ENCODE results near the gene FMN1.

- TF ChIP-seq EZH2 (IDR thresholded peaks at IDR 0.05; ENCODE audit: insufficient read depth, poor library complexity, severe bottlenecking), result no peak
- TF ChIP-seq EZH2phosphoT487 (IDR thresholded peaks at IDR 0.05; ENCODE audit: insufficient read depth, low read depth), result no peak
Measured at GRCh38 chr15:32792436-32792835, 402.1 kb downstream of the FMN1 start.
